HL-60 (cell line): Measurements from ENCODE around the gene MYNN.

Experiments
- DNase-seq, 2 experiments: peaks; one replicate each; pipeline ENCODE4 v3.0.0-alpha.2; 2010 to 2020; ENCODE audit warnings: low read depth in 1 of 2, low spot score in 1 of 2
- H3K27ac ChIP-seq: fragments of 250-450 bp; sonication (Bioruptor Pico); replicated peaks from 2 replicates; pipeline ENCODE4 v1.5.1; 2020; ENCODE audit warnings: mild to moderate bottlenecking, moderate library complexity
- H3K27me3 ChIP-seq: fragments of 250-450 bp; sonication (Bioruptor Pico); 2 replicates; pipeline ENCODE4 v1.5.1; 2021; ENCODE audit warnings: mild to moderate bottlenecking, moderate library complexity; ENCODE audit not compliant: insufficient read depth, poor library complexity, severe bottlenecking
- H3K4me3 ChIP-seq: replicated peaks from 2 replicates; pipeline ENCODE4 v1.5.1; 2011; ENCODE audit warnings: mild to moderate bottlenecking, control low read depth, low read length; ENCODE audit not compliant: insufficient read depth
- GABPA ChIP-seq: IDR thresholded peaks from 2 replicates; pipeline ENCODE4 v1.6.1; 2012; ENCODE audit warnings: low read depth
- POLR2AphosphoS5 ChIP-seq: IDR thresholded peaks from 2 replicates; pipeline ENCODE4 v1.6.1; 2012; ENCODE audit warnings: low read depth
- SPI1 ChIP-seq: IDR thresholded peaks from 2 replicates; pipeline ENCODE4 v1.6.1; 2012; ENCODE audit warnings: low read depth, mild to moderate bottlenecking, borderline replicate concordance
- TF ChIP-seq, protein P1 (sequence below): IDR thresholded peaks from one replicate; pipeline ENCODE4 v1.5.1; 2011; ENCODE audit warnings: low read length, control low read depth, inconsistent platforms; ENCODE audit not compliant: insufficient read depth
- TF ChIP-seq, protein P2 (sequence below): IDR thresholded peaks from 2 replicates; pipeline ENCODE4 v1.6.1; 2012; ENCODE audit warnings: low read depth; ENCODE audit not compliant: insufficient replicate concordance

Gene MYNN

DNA sequence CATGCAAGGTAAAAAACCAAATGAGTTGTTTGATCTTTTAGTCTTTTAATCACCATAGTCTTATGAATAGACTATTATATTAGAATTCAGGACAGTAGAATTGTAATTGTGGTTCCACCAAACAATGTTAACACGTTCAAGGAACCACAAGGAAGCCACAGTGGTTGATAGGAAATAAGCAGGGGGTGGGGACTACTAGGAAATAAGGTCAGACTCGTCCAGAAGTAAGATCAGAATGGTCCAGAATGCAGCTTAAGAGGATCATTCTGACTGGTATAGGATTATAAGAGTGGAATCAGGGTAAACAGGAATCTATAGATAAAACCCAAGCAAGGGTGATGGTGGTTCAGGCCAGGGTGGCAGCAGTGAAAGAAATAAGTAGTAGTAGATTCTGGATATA, 7.5 kb downstream of the MYNN start:
- H3K27ac ChIP-seq = no peak overlapping the region
- TF ChIP-seq POLR2AphosphoS5 = no peak
- no peak for TF ChIP-seq SPI1
- TF ChIP-seq, protein P1, sequence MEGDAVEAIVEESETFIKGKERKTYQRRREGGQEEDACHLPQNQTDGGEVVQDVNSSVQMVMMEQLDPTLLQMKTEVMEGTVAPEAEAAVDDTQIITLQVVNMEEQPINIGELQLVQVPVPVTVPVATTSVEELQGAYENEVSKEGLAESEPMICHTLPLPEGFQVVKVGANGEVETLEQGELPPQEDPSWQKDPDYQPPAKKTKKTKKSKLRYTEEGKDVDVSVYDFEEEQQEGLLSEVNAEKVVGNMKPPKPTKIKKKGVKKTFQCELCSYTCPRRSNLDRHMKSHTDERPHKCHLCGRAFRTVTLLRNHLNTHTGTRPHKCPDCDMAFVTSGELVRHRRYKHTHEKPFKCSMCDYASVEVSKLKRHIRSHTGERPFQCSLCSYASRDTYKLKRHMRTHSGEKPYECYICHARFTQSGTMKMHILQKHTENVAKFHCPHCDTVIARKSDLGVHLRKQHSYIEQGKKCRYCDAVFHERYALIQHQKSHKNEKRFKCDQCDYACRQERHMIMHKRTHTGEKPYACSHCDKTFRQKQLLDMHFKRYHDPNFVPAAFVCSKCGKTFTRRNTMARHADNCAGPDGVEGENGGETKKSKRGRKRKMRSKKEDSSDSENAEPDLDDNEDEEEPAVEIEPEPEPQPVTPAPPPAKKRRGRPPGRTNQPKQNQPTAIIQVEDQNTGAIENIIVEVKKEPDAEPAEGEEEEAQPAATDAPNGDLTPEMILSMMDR = no peak
- no peak for TF ChIP-seq GABPA
- no peaks in the 10 kb centered on the region for H3K27me3 ChIP-seq
- no peak for DNase-seq
- H3K4me3 ChIP-seq = no peak overlapping the region

DNA sequence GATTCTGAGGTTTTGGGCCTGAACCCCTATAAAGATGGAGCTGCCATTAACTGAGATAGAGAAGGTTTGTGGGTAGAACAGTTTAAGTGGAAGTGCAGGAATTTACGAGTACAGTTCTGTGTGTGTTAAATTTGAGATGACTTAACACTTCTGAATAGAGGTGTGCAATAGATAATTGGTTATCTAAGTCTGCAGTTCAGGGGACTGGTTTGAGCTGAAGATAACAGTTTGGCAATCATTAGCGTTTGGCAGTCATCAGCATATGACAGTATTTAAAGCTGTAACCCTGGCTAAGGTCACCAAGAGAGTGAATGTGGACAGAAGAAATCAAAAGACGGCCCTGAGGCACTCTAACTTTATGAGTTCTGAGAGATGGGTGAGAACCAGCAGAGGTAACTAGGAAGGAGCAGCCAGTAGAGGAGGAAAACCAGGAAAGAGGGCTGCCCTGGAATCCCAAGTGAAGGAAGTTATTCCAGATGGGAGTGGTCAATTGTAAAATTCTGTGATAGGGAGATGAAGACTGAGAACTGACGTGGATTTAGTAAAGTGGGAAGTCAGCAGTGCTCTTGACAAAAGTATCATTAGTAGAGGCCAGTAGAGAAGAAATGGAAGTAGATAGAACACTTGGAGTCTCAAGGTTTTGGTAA, 8.1 kb downstream of the MYNN start:
- Histone ChIP-seq H3K27me3 (no peaks in the 10 kb centered on the region), H3K27ac (no peak overlapping the region), H3K4me3 (no peak overlapping the region)
- no peak for DNase-seq
- TF ChIP-seq POLR2AphosphoS5 (no peak), SPI1 (no peak), GABPA (no peak)
- TF ChIP-seq, protein P2, sequence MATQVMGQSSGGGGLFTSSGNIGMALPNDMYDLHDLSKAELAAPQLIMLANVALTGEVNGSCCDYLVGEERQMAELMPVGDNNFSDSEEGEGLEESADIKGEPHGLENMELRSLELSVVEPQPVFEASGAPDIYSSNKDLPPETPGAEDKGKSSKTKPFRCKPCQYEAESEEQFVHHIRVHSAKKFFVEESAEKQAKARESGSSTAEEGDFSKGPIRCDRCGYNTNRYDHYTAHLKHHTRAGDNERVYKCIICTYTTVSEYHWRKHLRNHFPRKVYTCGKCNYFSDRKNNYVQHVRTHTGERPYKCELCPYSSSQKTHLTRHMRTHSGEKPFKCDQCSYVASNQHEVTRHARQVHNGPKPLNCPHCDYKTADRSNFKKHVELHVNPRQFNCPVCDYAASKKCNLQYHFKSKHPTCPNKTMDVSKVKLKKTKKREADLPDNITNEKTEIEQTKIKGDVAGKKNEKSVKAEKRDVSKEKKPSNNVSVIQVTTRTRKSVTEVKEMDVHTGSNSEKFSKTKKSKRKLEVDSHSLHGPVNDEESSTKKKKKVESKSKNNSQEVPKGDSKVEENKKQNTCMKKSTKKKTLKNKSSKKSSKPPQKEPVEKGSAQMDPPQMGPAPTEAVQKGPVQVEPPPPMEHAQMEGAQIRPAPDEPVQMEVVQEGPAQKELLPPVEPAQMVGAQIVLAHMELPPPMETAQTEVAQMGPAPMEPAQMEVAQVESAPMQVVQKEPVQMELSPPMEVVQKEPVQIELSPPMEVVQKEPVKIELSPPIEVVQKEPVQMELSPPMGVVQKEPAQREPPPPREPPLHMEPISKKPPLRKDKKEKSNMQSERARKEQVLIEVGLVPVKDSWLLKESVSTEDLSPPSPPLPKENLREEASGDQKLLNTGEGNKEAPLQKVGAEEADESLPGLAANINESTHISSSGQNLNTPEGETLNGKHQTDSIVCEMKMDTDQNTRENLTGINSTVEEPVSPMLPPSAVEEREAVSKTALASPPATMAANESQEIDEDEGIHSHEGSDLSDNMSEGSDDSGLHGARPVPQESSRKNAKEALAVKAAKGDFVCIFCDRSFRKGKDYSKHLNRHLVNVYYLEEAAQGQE = no peak
- TF ChIP-seq, protein P1 = no peak

DNA sequence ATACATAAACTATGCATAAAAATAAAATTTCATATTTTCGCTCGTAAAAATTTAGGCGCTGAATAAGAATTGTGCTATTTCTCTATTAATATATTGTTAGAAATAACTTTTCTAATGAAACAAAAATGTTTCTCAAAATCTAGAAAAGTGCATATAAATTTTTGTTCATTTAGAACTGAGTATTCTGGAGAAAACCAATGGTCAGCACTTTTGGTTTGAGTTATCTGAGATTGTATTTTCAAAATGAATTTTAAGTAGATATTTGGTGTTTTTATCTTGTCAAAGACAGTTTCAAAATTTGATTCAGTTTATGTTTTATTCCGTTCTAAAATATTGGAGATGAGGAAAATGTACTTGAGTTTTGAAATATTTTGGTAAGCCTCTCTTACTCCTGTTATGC, 13.9 kb downstream of the MYNN start:
- TF ChIP-seq, protein P1 = no peak
- TF ChIP-seq SPI1 = no peak
- TF ChIP-seq GABPA = no peak
- TF ChIP-seq, protein P2 = no peak
- TF ChIP-seq POLR2AphosphoS5 = no peak
- Histone ChIP-seq H3K27ac (no peak overlapping the region), H3K4me3 (no peak overlapping the region), H3K27me3 (no peaks in the 10 kb centered on the region)
- no peak for DNase-seq

DNA sequence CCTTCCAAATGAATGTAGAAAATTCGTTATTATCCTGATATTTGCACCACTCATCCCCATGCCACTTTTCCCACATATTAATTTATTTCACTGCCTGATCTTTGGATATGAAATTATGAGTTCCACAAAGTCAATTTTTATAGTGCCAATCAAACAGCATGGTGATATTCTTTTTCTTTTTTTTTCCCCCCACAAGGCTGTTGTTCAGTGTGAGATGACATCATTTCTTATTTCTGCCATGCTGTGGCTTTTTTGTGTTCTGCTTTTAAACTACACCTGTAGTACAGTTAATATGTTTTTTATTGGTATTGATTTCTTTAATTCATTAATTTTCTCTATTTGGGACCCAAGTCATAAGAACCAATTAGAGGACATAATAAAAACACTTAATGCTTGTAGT, 14.6 kb downstream of the MYNN start:
- DNase-seq = no peak
- no peak overlapping the region for H3K27ac ChIP-seq
- no peak overlapping the region for H3K4me3 ChIP-seq
- TF ChIP-seq, protein P1 = no peak
- TF ChIP-seq, protein P2 = no peak
- TF ChIP-seq POLR2AphosphoS5 (no peak), SPI1 (no peak), GABPA (no peak)
- H3K27me3 ChIP-seq = no peaks in the 10 kb centered on the region
